Endodermal cell (in vitro differentiated cells): ENCODE results near the gene POFUT1. TPM values are rescaled to one million over a fixed set of nuclear protein-coding genes. Genes with fewer than 3 reads are reported as not detected.

Experiments
- DNase-seq: peaks from one replicate; pipeline ENCODE4 v3.0.0-alpha.2; 2017
- H3K27ac ChIP-seq: 2 replicates; pipeline ENCODE4 v1.5.1; 2013; ENCODE audit warnings: mild to moderate bottlenecking, low read depth, low read length, moderate library complexity
- H3K27me3 ChIP-seq: 2 replicates; pipeline ENCODE4 v1.6.1; 2013; ENCODE audit warnings: mild to moderate bottlenecking, low read length, moderate library complexity; ENCODE audit not compliant: insufficient read depth, control insufficient read depth, poor library complexity, severe bottlenecking
- H3K36me3 ChIP-seq: 2 replicates; pipeline ENCODE4 v1.7.0; 2013; ENCODE audit warnings: mild to moderate bottlenecking, low read length, moderate library complexity; ENCODE audit not compliant: control insufficient read depth, insufficient read depth
- H3K4me1 ChIP-seq: one replicate; pipeline ENCODE4 v1.7.0; 2013; ENCODE audit warnings: low read length; ENCODE audit not compliant: control insufficient read depth, insufficient read depth
- H3K4me3 ChIP-seq: 2 replicates; pipeline ENCODE4 v1.5.1; 2013; ENCODE audit warnings: mild to moderate bottlenecking, low read length, moderate library complexity
- H3K9ac ChIP-seq: 2 replicates; pipeline ENCODE4 v1.6.1; 2013; ENCODE audit warnings: mild to moderate bottlenecking, low read length, moderate library complexity; ENCODE audit not compliant: poor library complexity, severe bottlenecking; ENCODE audit errors: extremely low read depth
- H3K9me3 ChIP-seq: 2 replicates; pipeline ENCODE4 v1.6.1; 2013; ENCODE audit warnings: mild to moderate bottlenecking, low read length, moderate library complexity; ENCODE audit not compliant: control insufficient read depth
- H3K27ac Mint-ChIP-seq: 2 replicates; pipeline ENCODE4 v1.8.0; 2020; ENCODE audit warnings: mixed read lengths
- H3K27me3 Mint-ChIP-seq: 2 replicates; pipeline ENCODE4 v1.8.0; 2021; ENCODE audit warnings: mild to moderate bottlenecking, mixed read lengths; ENCODE audit not compliant: insufficient read depth
- H3K36me3 Mint-ChIP-seq: 2 replicates; pipeline ENCODE4 v1.8.0; 2020; ENCODE audit warnings: low read depth, mixed read lengths
- H3K4me1 Mint-ChIP-seq: 2 replicates; pipeline ENCODE4 v1.8.0; 2020; ENCODE audit warnings: mixed read lengths
- H3K4me3 Mint-ChIP-seq: 2 replicates; pipeline ENCODE4 v1.8.0; 2020; ENCODE audit warnings: mild to moderate bottlenecking, moderate library complexity, mixed read lengths
- H3K9me3 Mint-ChIP-seq: 2 replicates; pipeline ENCODE4 v1.8.0; 2020; ENCODE audit warnings: mild to moderate bottlenecking, mixed read lengths
- CTCF ChIP-seq: fragments of 200-600 bp; sonication (generic); conservative IDR thresholded peaks from 2 replicates; pipeline ENCODE4 v1.5.0; 2021; ENCODE audit warnings: antibody characterized with exemption, mild to moderate bottlenecking
- WGBS, 2 experiments: methylation state at CpG; one replicate each; pipeline versions ENCODE4 v1.1.5 to v1.1.7; 2013; ENCODE audit warnings: missing lambda C conversion rate in 2 of 2, mixed read lengths in 1 of 2; ENCODE audit not compliant: insufficient coverage in 1 of 2, insufficient read length in 1 of 2; 5-methylcytosine and 5-hydroxymethylcytosine counted together
- total RNA-seq, 2 donors: library from RNA; stranded (reverse); fragmentation: NEBNext Ultra II Directional in 1 of 2; extraction: Animal tissue kit (Norgen Biotek cat#: 25700) in 1 of 2; gene quantifications; 2 replicates in 1 of 2; 3 replicates in 1 of 2; pipeline ENCODE4 v1.2.1, GENCODE V29; 2021

The POFUT1 gene
- total RNA-seq, 2 donors from 2014 or later = 43.9 to 44.8 TPM

- Mint-ChIP-seq H3K27ac (no peak overlapping the region), H3K4me3 (no peak overlapping the region), H3K27me3 (no peaks in the 10 kb centered on the region), H3K4me1 (peaks cover 2% of the 10 kb centered on the region), H3K36me3 (peaks cover 71% of the 10 kb centered on the region), H3K9me3 (no peaks in the 10 kb centered on the region)
- Histone ChIP-seq H3K9ac (no peak overlapping the region), H3K36me3 (peaks cover 56% of the 10 kb centered on the region), H3K27me3 (no peaks in the 10 kb centered on the region), H3K27ac (no peak overlapping the region), H3K4me1 (peaks cover 2% of the 10 kb centered on the region), H3K4me3 (no peak overlapping the region), H3K9me3 (no peaks in the 10 kb centered on the region)
- WGBS, 2 experiments = 99 to 100% methylated on average over 3 to 4 of the region's 4 CpGs
- DNase-seq = no peak
- TF ChIP-seq CTCF = no peak
Observed at GRCh38 chr20:32158943-32159660, 48.6 kb upstream of the POFUT1 start.

GRCh38 chr20:32159766-32160221 is 47.9 kb upstream of the POFUT1 start:
- H3K4me1 ChIP-seq = peaks cover 2% of the 10 kb centered on the region
- H3K4me3 ChIP-seq = no peak overlapping the region
- TF ChIP-seq CTCF = no peak
- H3K27me3 Mint-ChIP-seq = no peaks in the 10 kb centered on the region
- H3K27ac ChIP-seq = no peak overlapping the region
- WGBS, 2 experiments = 97 to 100% methylated on average over 3 to 5 of the region's 5 CpGs
- H3K36me3 ChIP-seq = peaks cover 61% of the 10 kb centered on the region
- H3K36me3 Mint-ChIP-seq = peaks cover 75% of the 10 kb centered on the region
- H3K4me1 Mint-ChIP-seq = peaks cover 2% of the 10 kb centered on the region
- H3K9me3 Mint-ChIP-seq = no peaks in the 10 kb centered on the region
- H3K27ac Mint-ChIP-seq = peak overlapping the region; percentile 22
- H3K9me3 ChIP-seq = no peaks in the 10 kb centered on the region
- DNase-seq = no peak
- no peak overlapping the region for H3K4me3 Mint-ChIP-seq
- no peaks in the 10 kb centered on the region for H3K27me3 ChIP-seq
- H3K9ac ChIP-seq = no peak overlapping the region

- Mint-ChIP-seq H3K27ac (no peak overlapping the region), H3K9me3 (no peaks in the 10 kb centered on the region), H3K4me3 (no peak overlapping the region), H3K36me3 (peaks cover 76% of the 10 kb centered on the region), H3K4me1 (peaks cover 2% of the 10 kb centered on the region), H3K27me3 (no peaks in the 10 kb centered on the region)
- no peak overlapping the region for H3K9ac ChIP-seq
- WGBS, 2 experiments = 89 to 98% methylated on average over 4 to 5 of the region's 5 CpGs
- no peaks in the 10 kb centered on the region for H3K9me3 ChIP-seq
- H3K4me1 ChIP-seq = peaks cover 2% of the 10 kb centered on the region
- H3K27me3 ChIP-seq = no peaks in the 10 kb centered on the region
- TF ChIP-seq CTCF = no peak
- peaks cover 61% of the 10 kb centered on the region for H3K36me3 ChIP-seq
- DNase-seq = peak; percentile 22
- no peak overlapping the region for H3K27ac ChIP-seq
- no peak overlapping the region for H3K4me3 ChIP-seq
Observed at GRCh38 chr20:32160341-32160740, 47.3 kb upstream of the POFUT1 start.
